GM12865 (cell line): ENCODE measurements around the gene PLA2G6.

Experiments used
- DNase-seq: peaks from one replicate; pipeline ENCODE4 v3.0.0; 2010; ENCODE audit warnings: low read depth
- H3K4me3 ChIP-seq: 2 replicates; pipeline ENCODE4 v1.5.1; 2011; ENCODE audit warnings: mild to moderate bottlenecking, low read depth, low read length, control low read depth
- TF ChIP-seq, protein P1 (sequence below): IDR thresholded peaks from 2 replicates; pipeline ENCODE4 v1.5.1; 2011; ENCODE audit warnings: low read length, control low read depth, low read depth, inconsistent platforms; ENCODE audit not compliant: insufficient read depth; ENCODE audit errors: missing control alignments

Gene PLA2G6

DNA sequence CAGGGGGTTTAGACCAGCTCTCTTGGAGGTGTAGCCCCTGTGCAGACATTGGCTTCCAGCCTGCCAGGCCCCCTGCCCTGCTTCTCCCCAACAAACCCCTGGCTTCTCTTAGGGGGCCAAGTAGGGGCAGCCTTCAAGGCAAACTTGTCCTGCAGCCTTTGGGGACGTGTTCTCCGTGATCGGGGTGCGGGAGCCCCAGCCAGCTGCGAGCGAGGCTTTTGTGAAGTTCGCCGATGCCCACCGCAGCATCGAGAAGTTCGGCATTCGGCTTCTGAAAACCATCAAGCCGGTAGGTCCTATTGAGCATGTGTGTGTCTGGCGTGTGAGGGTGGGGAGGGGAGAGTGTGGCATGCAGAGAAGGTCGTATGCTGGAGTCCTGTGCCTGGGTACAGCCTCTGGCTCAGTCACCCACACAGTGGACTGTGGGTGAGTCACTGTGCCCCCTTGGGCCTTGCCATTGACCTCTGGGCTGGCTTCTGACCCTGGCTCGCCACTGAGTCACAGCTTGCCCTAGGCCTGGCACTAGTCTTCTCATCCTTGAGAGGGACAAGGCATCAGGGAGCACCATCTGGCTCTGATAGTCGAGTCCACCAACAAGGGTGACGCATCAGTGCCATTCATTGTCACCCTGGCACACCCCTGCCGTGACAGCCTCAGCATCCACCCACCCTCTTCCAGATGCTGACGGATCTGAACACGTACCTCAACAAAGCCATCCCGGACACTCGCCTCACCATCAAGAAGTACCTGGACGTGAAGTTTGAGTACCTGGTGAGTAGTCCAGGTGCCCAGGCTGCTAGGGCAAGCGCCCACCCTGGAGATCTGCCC lies 109.1 kb downstream of the PLA2G6 start:
- no peak for DNase-seq
- TF ChIP-seq, protein P1, sequence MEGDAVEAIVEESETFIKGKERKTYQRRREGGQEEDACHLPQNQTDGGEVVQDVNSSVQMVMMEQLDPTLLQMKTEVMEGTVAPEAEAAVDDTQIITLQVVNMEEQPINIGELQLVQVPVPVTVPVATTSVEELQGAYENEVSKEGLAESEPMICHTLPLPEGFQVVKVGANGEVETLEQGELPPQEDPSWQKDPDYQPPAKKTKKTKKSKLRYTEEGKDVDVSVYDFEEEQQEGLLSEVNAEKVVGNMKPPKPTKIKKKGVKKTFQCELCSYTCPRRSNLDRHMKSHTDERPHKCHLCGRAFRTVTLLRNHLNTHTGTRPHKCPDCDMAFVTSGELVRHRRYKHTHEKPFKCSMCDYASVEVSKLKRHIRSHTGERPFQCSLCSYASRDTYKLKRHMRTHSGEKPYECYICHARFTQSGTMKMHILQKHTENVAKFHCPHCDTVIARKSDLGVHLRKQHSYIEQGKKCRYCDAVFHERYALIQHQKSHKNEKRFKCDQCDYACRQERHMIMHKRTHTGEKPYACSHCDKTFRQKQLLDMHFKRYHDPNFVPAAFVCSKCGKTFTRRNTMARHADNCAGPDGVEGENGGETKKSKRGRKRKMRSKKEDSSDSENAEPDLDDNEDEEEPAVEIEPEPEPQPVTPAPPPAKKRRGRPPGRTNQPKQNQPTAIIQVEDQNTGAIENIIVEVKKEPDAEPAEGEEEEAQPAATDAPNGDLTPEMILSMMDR: no peak
- H3K4me3 ChIP-seq: no peak overlapping the region

DNA sequence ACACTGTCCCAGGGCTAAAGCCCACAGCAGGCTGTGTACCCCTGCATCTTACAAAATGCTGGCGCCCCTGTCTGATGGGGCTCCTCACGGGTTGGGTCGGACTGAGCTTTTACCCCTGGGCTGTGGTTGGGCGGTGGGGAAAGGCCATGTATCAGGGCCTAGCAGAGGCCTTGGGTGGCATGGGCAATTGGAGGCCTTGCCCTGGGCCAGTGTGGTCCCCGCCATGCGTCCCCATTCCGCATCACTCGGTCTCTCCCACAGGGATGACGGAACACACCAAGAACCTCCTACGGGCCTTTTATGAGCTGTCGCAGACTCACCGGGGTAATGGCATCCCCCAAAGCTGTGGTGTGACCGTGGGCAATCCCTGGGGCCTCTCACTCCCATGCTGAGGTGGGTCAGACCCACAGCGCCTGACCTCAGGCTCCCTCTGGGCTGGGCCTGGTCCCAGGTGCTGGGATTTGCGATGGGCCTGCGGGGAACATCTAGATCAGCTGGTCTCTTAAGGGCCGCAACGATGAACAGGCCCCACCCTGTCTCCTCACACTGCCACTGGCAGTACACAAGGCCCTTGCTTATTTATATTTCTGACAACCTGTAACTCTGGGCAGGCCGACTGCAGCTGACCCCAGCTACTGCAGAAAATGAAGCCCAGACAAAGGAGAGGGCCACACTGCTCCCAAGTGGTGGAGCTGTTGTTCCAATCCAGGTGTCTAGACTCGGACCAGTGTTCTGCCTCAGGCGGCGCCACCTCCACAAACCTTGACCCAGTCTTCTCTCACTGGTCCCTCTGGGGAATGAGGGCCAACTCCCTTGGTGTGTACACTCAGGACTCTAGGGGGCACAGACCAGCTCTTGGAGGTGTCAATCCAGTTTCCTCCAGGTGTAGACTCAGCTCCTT lies 110.0 kb downstream of the PLA2G6 start:
- TF ChIP-seq, protein P1: no peak
- no peak overlapping the region for H3K4me3 ChIP-seq
- DNase-seq: no peak

DNA sequence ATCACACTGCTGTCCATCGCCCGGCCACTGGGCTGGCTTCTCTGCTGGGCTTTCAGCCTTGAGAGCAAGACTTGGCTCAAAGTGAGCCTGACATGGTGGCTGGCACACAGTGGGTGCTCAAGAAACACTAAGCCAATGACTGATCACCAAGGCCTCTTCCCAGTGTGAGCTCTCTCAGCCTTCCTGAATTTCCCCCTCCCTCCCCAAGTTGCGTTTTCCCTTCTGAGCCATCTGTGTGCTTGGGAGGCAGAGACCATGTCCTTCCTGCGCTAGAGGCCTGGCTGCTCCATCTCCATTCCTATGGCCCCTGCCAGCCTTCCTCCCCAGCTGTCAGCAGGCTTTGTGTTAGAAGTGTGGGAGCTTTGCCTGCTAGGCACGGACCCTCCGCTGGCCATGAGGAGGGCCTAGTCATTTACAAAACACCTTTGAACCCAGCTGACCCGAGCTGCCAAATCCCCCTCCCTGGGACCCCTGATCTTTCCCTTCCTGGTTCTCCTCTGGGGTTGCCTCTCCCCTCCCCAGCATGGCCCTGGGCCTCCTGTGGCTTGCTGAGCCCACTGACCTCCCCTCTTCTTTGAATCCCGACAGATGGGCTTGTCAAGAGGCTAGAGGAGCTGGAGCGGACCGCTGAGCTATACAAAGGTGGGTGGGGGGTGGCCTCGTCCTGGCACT lies 111.2 kb downstream of the PLA2G6 start:
- TF ChIP-seq, protein P1: no peak
- no peak for DNase-seq
- H3K4me3 ChIP-seq: no peak overlapping the region

DNA sequence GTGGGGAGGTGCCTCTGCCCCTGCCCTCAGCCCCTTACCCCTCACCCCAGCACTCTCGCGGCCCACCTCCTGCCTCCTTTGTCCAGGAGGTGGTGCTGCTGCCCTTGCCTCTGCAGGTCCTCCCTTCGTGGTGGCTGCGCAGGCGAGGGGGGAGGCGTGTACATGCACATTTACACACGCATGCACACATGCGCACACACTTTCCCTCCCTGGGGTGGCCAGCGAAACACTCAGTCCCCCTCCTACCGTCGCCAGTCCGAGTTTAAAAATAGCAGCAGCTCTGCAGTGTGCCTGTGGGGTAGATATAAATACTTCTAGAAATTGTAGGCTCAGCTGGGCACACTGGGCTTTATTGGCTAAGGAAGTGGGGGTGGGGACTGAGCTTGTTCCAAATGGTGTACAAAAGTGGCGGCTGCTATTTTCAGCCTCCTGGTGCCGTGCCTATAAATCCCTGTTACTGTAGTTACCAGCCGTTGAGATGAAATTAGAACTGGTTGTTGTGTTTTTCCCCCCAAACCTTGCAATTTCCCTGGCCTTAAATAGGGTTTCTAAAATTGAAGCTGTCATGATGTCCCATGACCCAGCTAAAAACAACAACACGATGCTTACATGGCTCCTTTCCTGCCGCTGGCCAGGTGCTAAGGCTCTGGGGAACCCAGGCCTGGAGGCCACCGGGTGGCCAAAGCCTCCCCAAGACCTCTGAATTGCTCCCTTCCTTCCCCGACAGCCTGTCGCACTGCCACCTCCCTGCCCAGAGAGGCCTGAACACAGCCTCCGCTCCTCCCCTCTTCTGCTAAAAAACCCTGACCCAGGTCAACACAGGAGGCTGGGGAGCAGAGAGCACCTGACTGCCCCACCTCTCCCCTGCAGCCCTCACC lies 112.0 kb downstream of the PLA2G6 start:
- no peak for DNase-seq
- H3K4me3 ChIP-seq: no peak overlapping the region
- TF ChIP-seq, protein P1: no peak

DNA sequence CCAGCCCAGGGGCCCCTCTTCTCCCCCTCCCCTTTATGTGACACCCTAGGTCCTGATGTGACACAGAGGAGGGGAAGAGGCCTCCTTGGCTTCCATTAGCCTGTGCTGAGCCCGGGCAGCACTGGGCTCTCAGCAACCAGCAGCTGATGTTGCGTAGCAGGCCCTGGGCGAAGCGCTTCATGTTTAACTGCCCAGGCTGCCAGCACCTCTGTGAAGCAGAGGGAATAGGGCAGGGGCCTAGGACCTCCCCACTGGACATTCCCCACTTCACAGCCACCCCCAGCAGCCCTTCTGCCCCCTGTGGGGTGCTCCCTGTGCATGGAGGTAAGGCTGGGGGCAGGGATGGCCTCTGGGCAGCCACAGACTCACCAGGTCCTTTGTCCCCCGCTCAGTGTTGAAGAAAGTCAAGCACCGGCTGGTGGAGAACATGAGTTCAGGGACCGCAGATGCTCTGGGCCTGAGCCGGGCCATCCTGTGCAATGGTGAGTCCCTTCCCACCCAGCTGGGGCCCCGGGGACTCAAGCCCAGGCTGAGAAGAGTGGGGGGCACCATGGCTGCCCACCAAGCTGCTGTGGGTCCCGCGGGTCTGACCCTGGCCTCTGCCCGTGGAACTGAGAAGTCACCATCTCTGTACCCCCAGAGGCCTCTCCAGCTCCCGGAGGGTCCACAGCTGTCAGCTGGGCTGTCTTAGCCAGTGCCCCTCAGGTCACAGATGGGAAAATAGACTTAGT lies 112.8 kb downstream of the PLA2G6 start:
- H3K4me3 ChIP-seq: no peak overlapping the region
- TF ChIP-seq, protein P1: no peak
- no peak for DNase-seq
